GM12878 (cell line): ENCODE data around the gene RCCD1. TPM values are rescaled to one million over a fixed set of nuclear protein-coding genes. Genes with fewer than 3 reads are reported as not detected.

Source experiments
- ATAC-seq: fragments of 200-7000 bp; cut with Tn5 transposase; 3 replicates; pipeline ENCODE4 v1.9.1; 2020; ENCODE audit warnings: mild to moderate bottlenecking, moderate library complexity
- BruUV-seq: library from RNA; stranded (reverse); fragments of 400-500 nt; replicated peaks from 2 replicates; lab custom pipeline; 2021; lab: Mats Ljungman, UMichigan
- CTCF ChIA-PET: fragments of 300-600 bp; sonication (Branson Sonifier 250); formaldehyde crosslinking; extraction: SDS; loops from one replicate; lab custom pipeline; 2021; ENCODE audit warnings: inconsistent platforms; lab: Yijun Ruan, JAX
- POLR2A ChIA-PET: fragments of 350-600 bp; formaldehyde crosslinking; extraction: SDS; loops from one replicate; lab custom pipeline; 2021; ENCODE audit warnings: inconsistent platforms; lab: Charles Lee
- RAD21 ChIA-PET: fragments of 300-600 bp; sonication (Branson Sonifier 250); formaldehyde crosslinking; loops from one replicate; lab custom pipeline; 2023; ENCODE audit warnings: antibody characterized with exemption; ENCODE audit not compliant: unreplicated experiment; lab: Charles Lee
- SMC1A ChIA-PET: fragments of 300-600 bp; sonication (Branson Sonifier 250); formaldehyde crosslinking; loops from one replicate; lab custom pipeline; 2023; ENCODE audit not compliant: unreplicated experiment, uncharacterized antibody; lab: Charles Lee
- DNase-seq: peaks from one replicate; pipeline ENCODE4 v3.0.0-alpha.2; 2011; ENCODE audit warnings: low read depth, low spot score
- FAIRE-seq: peaks from 3 replicates; lab custom pipeline; 2011; peaks lifted over from hg19 to GRCh38; lab: Jason Lieb, UNC
- H2AFZ ChIP-seq: 2 replicates; pipeline ENCODE4 v1.6.0; 2011; ENCODE audit warnings: low read depth, low read length, control low read depth; ENCODE audit not compliant: control insufficient read depth
- H3K27ac ChIP-seq: 2 replicates; pipeline ENCODE4 v1.5.1; 2011; ENCODE audit warnings: control low read depth; ENCODE audit not compliant: control insufficient read depth, insufficient read depth
- H3K27me3 ChIP-seq, 2 experiments: replicated peaks in 1 of 2; 2 replicates each; pipeline versions ENCODE4 v1.6.0 to v1.6.1; 2011; ENCODE audit warnings: low read length in 1 of 2; ENCODE audit not compliant: control insufficient read depth in 2 of 2, insufficient read depth in 2 of 2
- H3K36me3 ChIP-seq, 2 experiments: 2 replicates each; pipeline ENCODE4 v1.5.1; 2011; ENCODE audit warnings: low read length in 1 of 2; ENCODE audit not compliant: control insufficient read depth in 2 of 2, insufficient read depth in 2 of 2
- H3K4me1 ChIP-seq: 2 replicates; pipeline ENCODE4 v1.6.1; 2011; ENCODE audit warnings: mild to moderate bottlenecking, low read length, moderate library complexity, mixed read lengths; ENCODE audit not compliant: control insufficient read depth, insufficient read depth
- H3K4me2 ChIP-seq: 2 replicates; pipeline ENCODE4 v1.6.0; 2011; ENCODE audit warnings: control low read depth; ENCODE audit not compliant: control insufficient read depth, insufficient read depth
- H3K4me3 ChIP-seq: fragments of 200-600 bp; sonication (generic); 2 replicates; pipeline ENCODE4 v1.5.1; 2016
- H3K79me2 ChIP-seq: 2 replicates; pipeline ENCODE4 v1.6.0; 2011; ENCODE audit warnings: low read length; ENCODE audit not compliant: control insufficient read depth, insufficient read depth
- H3K9ac ChIP-seq: 2 replicates; pipeline ENCODE4 v1.8.0; 2011; ENCODE audit warnings: low read length, control low read depth, mixed read lengths; ENCODE audit not compliant: control insufficient read depth, insufficient read depth
- H3K9me3 ChIP-seq: replicated peaks from 3 replicates; pipeline ENCODE4 v1.5.1; 2011; ENCODE audit warnings: mild to moderate bottlenecking, low read length; ENCODE audit not compliant: control insufficient read depth, insufficient read depth
- H4K20me1 ChIP-seq: 2 replicates; pipeline ENCODE4 v1.6.0; 2011; ENCODE audit not compliant: control insufficient read depth, insufficient read depth
- ASH2L ChIP-seq: fragments of 300-600, 200-600 bp; sonication (generic); IDR thresholded peaks from 2 replicates; pipeline ENCODE4 v1.6.1; 2017; ENCODE audit warnings: low read depth, mild to moderate bottlenecking, borderline replicate concordance
- BACH1 ChIP-seq: fragments of 450-650 bp; IDR thresholded peaks from 2 replicates; pipeline ENCODE4 v1.6.1; 2017; ENCODE audit warnings: mild to moderate bottlenecking, borderline replicate concordance
- BHLHE40 ChIP-seq, 2 experiments: fragments of 450-650 bp in 1 of 2; IDR thresholded peaks; 2 replicates each; pipeline ENCODE4 v1.6.1; 2011 to 2017; ENCODE audit warnings: low read depth in 2 of 2, borderline replicate concordance in 1 of 2, improper control_type of control experiment in 1 of 2, low read length in 1 of 2, mild to moderate bottlenecking in 1 of 2
- BMI1 ChIP-seq: fragments of 450-650 bp; IDR thresholded peaks from 2 replicates; pipeline ENCODE4 v1.6.1; 2016; ENCODE audit warnings: mild to moderate bottlenecking, moderate library complexity, borderline replicate concordance
- CBX5 ChIP-seq: sonication (generic); IDR thresholded peaks from 2 replicates; pipeline ENCODE4 v1.6.1; 2016; ENCODE audit warnings: low read depth, moderate library complexity, mild to moderate bottlenecking, inconsistent platforms
- CTCF ChIP-seq, 3 experiments: IDR thresholded peaks in 2 of 3; conservative IDR thresholded peaks in 1 of 3; 2 replicates each; pipeline ENCODE4 v1.5.1; 2011; ENCODE audit warnings: low read depth in 3 of 3, low read length in 3 of 3, mild to moderate bottlenecking in 3 of 3, control low read depth in 2 of 3, moderate library complexity in 2 of 3, inconsistent platforms in 1 of 3, mixed read lengths in 1 of 3; ENCODE audit not compliant: control insufficient read depth in 2 of 3, insufficient read depth in 1 of 3; ENCODE audit errors: extremely low read depth in 1 of 3
- FOXK2 ChIP-seq: fragments of 450-650 bp; IDR thresholded peaks from 2 replicates; pipeline ENCODE4 v1.6.1; 2017; ENCODE audit warnings: mild to moderate bottlenecking, moderate library complexity
- IKZF1 ChIP-seq: fragments of 450-650 bp; conservative IDR thresholded peaks from 2 replicates; pipeline ENCODE4 v1.6.1; 2017; ENCODE audit warnings: antibody characterized with exemption, mild to moderate bottlenecking
- MEF2B ChIP-seq: fragments of 450-650 bp; IDR thresholded peaks from 2 replicates; pipeline ENCODE4 v1.6.1; 2018; ENCODE audit warnings: mild to moderate bottlenecking, moderate library complexity; ENCODE audit not compliant: partially characterized antibody, poor library complexity, severe bottlenecking
- POLR2AphosphoS2 ChIP-seq: IDR thresholded peaks from 2 replicates; pipeline ENCODE4 v1.6.1; 2011; ENCODE audit warnings: low read depth, mild to moderate bottlenecking, low read length, improper control_type of control experiment, moderate library complexity
- RAD21 ChIP-seq: IDR thresholded peaks from 2 replicates; pipeline ENCODE4 v1.6.1; 2011; ENCODE audit warnings: mild to moderate bottlenecking, low read depth, low read length, moderate library complexity; ENCODE audit not compliant: insufficient read depth
- RCOR1 ChIP-seq: conservative IDR thresholded peaks from 2 replicates; pipeline ENCODE4 v1.6.1; 2012; ENCODE audit warnings: low read depth, low read length, improper control_type of control experiment
- RUNX3 ChIP-seq: IDR thresholded peaks from 2 replicates; pipeline ENCODE4 v1.6.1; 2012; ENCODE audit warnings: low read length, inconsistent platforms
- SMARCA5 ChIP-seq: fragments of 450-650 bp; IDR thresholded peaks from 2 replicates; pipeline ENCODE4 v1.6.1; 2017; ENCODE audit warnings: mild to moderate bottlenecking
- SMC3 ChIP-seq: IDR thresholded peaks from 2 replicates; pipeline ENCODE4 v1.6.1; 2011; ENCODE audit warnings: low read length, improper control_type of control experiment, borderline replicate concordance
- SREBF2 ChIP-seq: IDR thresholded peaks from 2 replicates; pipeline ENCODE4 v1.6.1; 2012; ENCODE audit warnings: mild to moderate bottlenecking, low read length
- TCF12 ChIP-seq: IDR thresholded peaks from 2 replicates; pipeline ENCODE4 v1.6.1; 2011; ENCODE audit warnings: low read depth, mild to moderate bottlenecking, low read length
- TCF3 ChIP-seq: IDR thresholded peaks from 2 replicates; pipeline ENCODE4 v1.6.1; 2012; ENCODE audit warnings: low read depth, mild to moderate bottlenecking, low read length, borderline replicate concordance; ENCODE audit not compliant: insufficient read depth
- TCF7 ChIP-seq: IDR thresholded peaks from 2 replicates; pipeline ENCODE4 v1.6.1; 2014; ENCODE audit warnings: antibody characterized with exemption, borderline replicate concordance
- YY1 ChIP-seq: IDR thresholded peaks from 2 replicates; pipeline ENCODE4 v1.6.1; 2011; ENCODE audit warnings: low read depth, mild to moderate bottlenecking, low read length
- ZNF207 ChIP-seq: fragments of 450-650 bp; IDR thresholded peaks from 2 replicates; pipeline ENCODE4 v1.6.1; 2014; ENCODE audit warnings: antibody characterized with exemption, mild to moderate bottlenecking, borderline replicate concordance
- ZNF384 ChIP-seq: IDR thresholded peaks from 2 replicates; pipeline ENCODE4 v1.6.1; 2012; ENCODE audit warnings: low read depth, mild to moderate bottlenecking, low read length, improper control_type of control experiment, borderline replicate concordance
- WGBS: methylation state at CpG from one replicate; pipeline ENCODE4 v1.1.6; 2016; ENCODE audit warnings: low lambda C conversion rate; ENCODE audit not compliant: insufficient replicate concordance, insufficient coverage; ENCODE audit errors: missing lambda C conversion rate; 5-methylcytosine and 5-hydroxymethylcytosine counted together
- in situ Hi-C: fragments of 300-500 bp; cut with MboI; formaldehyde crosslinking; loops from 9 replicates; pipeline ENCODE4 v1.14.3; 2018; ENCODE audit warnings: mixed read lengths
- intact Hi-C: fragments of 100-400 bp; cut with micrococcal nuclease; formaldehyde crosslinking; loops from one replicate; pipeline ENCODE4 v1.14.2; 2022; ENCODE audit not compliant: unreplicated experiment
- polyA plus RNA-seq, 11 experiments: library from polyadenylated mRNA; depleted of rRNA in 4 of 11; unstranded in 6 of 11; stranded (reverse) in 5 of 11; fragments of >200 nt; fragmentation: Nextera tagmentation in 4 of 11; fragmentation: Illumina TruSeq in 1 of 11; extraction: Ambion mirVana in 4 of 11; extraction: Trizol in 1 of 11; gene quantifications; 1 replicate in 1 of 11; 2 replicates in 10 of 11; pipeline versions ENCODE4 v1.2.1 to v1.2.3, GENCODE V29; 2011 to 2016; ENCODE audit warnings: inconsistent platforms in 2 of 11, missing spikeins in 2 of 11, low read depth in 1 of 11
- total RNA-seq, 4 experiments: library from RNA; depleted of rRNA in 3 of 4; stranded (reverse); fragments of >200 nt in 3 of 4; fragmentation: Illumina TruSeq in 1 of 4; extraction: Trizol in 1 of 4; gene quantifications; 2 replicates each; pipeline versions ENCODE4 v1.2.1 to v1.2.3, GENCODE V29; 2013 to 2021

Gene RCCD1
- total and polyA plus RNA-seq, 10 of the 15 experiments (the other 5 are each of a cell fraction or from before 2014, with no cell fraction given), result 5.2 to 30.4 (median 20.9) TPM

- in situ Hi-C loops, result loop anchor here (25.0 kb wide), 1 partner anchor 1369 kb away; the partner anchor contains the start of gene TICRR
- peak; percentile 65 to 87 (median 67); a peak in 5 of 6 replicates for TF ChIP-seq CTCF (IDR thresholded peaks at IDR 0.05 in 2 of 3, conservative IDR thresholded peaks at IDR 0.05 in 1 of 3; ENCODE audit: control insufficient read depth in 2 of 3, extremely low read depth in 1 of 3, insufficient read depth in 1 of 3, low read depth in 3 of 3, low read length in 3 of 3)
- TF ChIP-seq ASH2L, result no peak
- TF ChIP-seq TCF12, result peak; percentile 44; the same call in 1 of the 2 replicates
- no peak for TF ChIP-seq SREBF2
- no peak for TF ChIP-seq POLR2AphosphoS2
- peak; percentile 16; the same call in 1 of the 2 replicates for TF ChIP-seq IKZF1
- 0 out of 2 replicates have a peak, but pooled peaks have one; percentile 21 for TF ChIP-seq BACH1
- TF ChIP-seq RCOR1, result no peak
- no peak for TF ChIP-seq SMARCA5
- TF ChIP-seq FOXK2, result no peak
- no peak for TF ChIP-seq TCF7
- TF ChIP-seq RUNX3, result peak; percentile 81
- no peak for TF ChIP-seq BMI1
- no peak for TF ChIP-seq ZNF207
- TF ChIP-seq BHLHE40 (IDR thresholded peaks at IDR 0.05; ENCODE audit: borderline replicate concordance in 1 of 2, low read depth in 2 of 2, low read length in 1 of 2), result no peak; a peak in 1 of 4 replicates
- no peak for TF ChIP-seq MEF2B
- TF ChIP-seq ZNF384, result no peak
- TF ChIP-seq SMC3, result peak; percentile 67
- peak; percentile 79 for TF ChIP-seq RAD21
- peak; percentile 74; the same call in 1 of the 2 replicates for TF ChIP-seq TCF3
- TF ChIP-seq YY1, result peak; percentile 93
- TF ChIP-seq CBX5, result 0 out of 2 replicates have a peak, but pooled peaks have one; percentile 18
These were observed 1.8 kb downstream of the RCCD1 start for GRCh38 chr15:90956274-90957030.

More at GRCh38 chr15:90956274-90957030, 1.8 kb downstream of the RCCD1 start:
- peak overlapping the region; percentile 98 for H3K9ac ChIP-seq
- FAIRE-seq, result no peak
- H3K79me2 ChIP-seq, result peaks cover 24% of the 10 kb centered on the region
- ChIA-PET SMC1A (interaction anchor here (1.0 to 4.1 kb wide), 7 partner anchors 16 to 93 kb away, joined by 3 to 18 read pairs (median 4); partner anchors contain the start of genes HDDC3 and UNC45A), RAD21 (interaction anchor here (0.5 to 4.5 kb wide), 9 partner anchors 17 to 315 kb away, joined by 3 to 24 read pairs (median 3); partner anchors contain the start of genes HDDC3 and UNC45A), CTCF (interaction anchor here (0.6 to 6.4 kb wide), 22 partner anchors 10 to 912 kb away, joined by 3 to 74 read pairs (median 5); partner anchors contain the start of genes HDDC3 and UNC45A), POLR2A (interaction anchor here (0.5 to 3.6 kb wide), 3 partner anchors 16 to 212 kb away, joined by 3 to 26 read pairs (median 5); no protein-coding TSS in a partner anchor)
- ATAC-seq, result peak; percentile 11
- no peaks in the 10 kb centered on the region for H3K27me3 ChIP-seq
- H3K4me3 ChIP-seq, result peak overlapping the region; percentile 87
- no peak overlapping the region for H2AFZ ChIP-seq
- H3K4me1 ChIP-seq, result peaks cover 3% of the 10 kb centered on the region; the same call in 1 of the 2 replicates
- WGBS, result 51% methylated on average over 38 of the region's 56 CpGs
- H3K36me3 ChIP-seq, result peaks cover 22 to 25% of the 10 kb centered on the region in 2 experiments
- DNase-seq, result no peak
- peak overlapping the region; percentile 78 for H3K4me2 ChIP-seq
- no TSS peak for BruUV-seq
- H3K9me3 ChIP-seq, result no peaks in the 10 kb centered on the region
- H4K20me1 ChIP-seq, result no peaks in the 10 kb centered on the region
- intact Hi-C loops, result loop anchor here (1.0 to 5.0 kb wide), 4 partner anchors 36 to 315 kb away; partner anchors contain the start of genes PRC1 and VPS33B
- H3K27ac ChIP-seq, result peak overlapping the region; percentile 98
